ENCODE data around the gene SEMA3E.

Gene SEMA3E

GRCh38 chr7:83648464-83649241 lies at the start of gene SEMA3E:
Gene SEMA3E, minus strand, starts transcription at chr7:83649139.
- Histone ChIP-seq H3K27ac (ENCODE audit: low read depth, low read length) (no peak within 1 kb of the TSS), H3K4me3 (ENCODE audit: low read length) (peak within 1 kb of the TSS; percentile 68), H3K27me3 (ENCODE audit: control insufficient read depth, insufficient read depth, low read length) (no peaks in the 10 kb centered on the region), H3K9ac (ENCODE audit: low read length) (no peak within 1 kb of the TSS), H3K4me1 (ENCODE audit: control insufficient read depth, insufficient read depth, low read length) (no peaks in the 10 kb centered on the region), H3K36me3 (ENCODE audit: control insufficient read depth, insufficient read depth, low read length) (no peaks in the 10 kb centered on the region)

GRCh38 chr7:83697804-83698530 lies 49.0 kb upstream of the SEMA3E start:
- H3K9ac ChIP-seq (ENCODE audit: low read length): no peak overlapping the region
- no peak overlapping the region for H3K27ac ChIP-seq (ENCODE audit: low read depth, low read length)
- no peak overlapping the region for H3K4me3 ChIP-seq (ENCODE audit: low read length)
- no peaks in the 10 kb centered on the region for H3K4me1 ChIP-seq (ENCODE audit: control insufficient read depth, insufficient read depth, low read length)
- no peaks in the 10 kb centered on the region for H3K36me3 ChIP-seq (ENCODE audit: control insufficient read depth, insufficient read depth, low read length)
- no peaks in the 10 kb centered on the region for H3K27me3 ChIP-seq (ENCODE audit: control insufficient read depth, insufficient read depth, low read length)

GRCh38 chr7:83696101-83696500 lies 47.2 kb upstream of the SEMA3E start:
- H3K4me1 ChIP-seq (ENCODE audit: control insufficient read depth, insufficient read depth, low read length): no peaks in the 10 kb centered on the region
- H3K36me3 ChIP-seq (ENCODE audit: control insufficient read depth, insufficient read depth, low read length): no peaks in the 10 kb centered on the region
- no peak overlapping the region for H3K4me3 ChIP-seq (ENCODE audit: low read length)
- no peak overlapping the region for H3K9ac ChIP-seq (ENCODE audit: low read length)
- no peaks in the 10 kb centered on the region for H3K27me3 ChIP-seq (ENCODE audit: control insufficient read depth, insufficient read depth, low read length)
- H3K27ac ChIP-seq (ENCODE audit: low read depth, low read length): no peak overlapping the region

GRCh38 chr7:83695128-83695960 lies 46.4 kb upstream of the SEMA3E start:
- H3K27me3 ChIP-seq (ENCODE audit: control insufficient read depth, insufficient read depth, low read length): no peaks in the 10 kb centered on the region
- H3K36me3 ChIP-seq (ENCODE audit: control insufficient read depth, insufficient read depth, low read length): no peaks in the 10 kb centered on the region
- H3K27ac ChIP-seq (ENCODE audit: low read depth, low read length): no peak overlapping the region
- H3K4me3 ChIP-seq (ENCODE audit: low read length): no peak overlapping the region
- H3K9ac ChIP-seq (ENCODE audit: low read length): no peak overlapping the region
- no peaks in the 10 kb centered on the region for H3K4me1 ChIP-seq (ENCODE audit: control insufficient read depth, insufficient read depth, low read length)

- no peak overlapping the region for H3K27ac ChIP-seq (ENCODE audit: low read depth, low read length)
Observed at GRCh38 chr7:83693256-83693655, 44.3 kb upstream of the SEMA3E start.

GRCh38 chr7:83691095-83691494 lies 42.2 kb upstream of the SEMA3E start:
- Histone ChIP-seq H3K4me1 (ENCODE audit: control insufficient read depth, insufficient read depth, low read length) (no peaks in the 10 kb centered on the region), H3K27ac (ENCODE audit: low read depth, low read length) (no peak overlapping the region), H3K9ac (ENCODE audit: low read length) (no peak overlapping the region), H3K4me3 (ENCODE audit: low read length) (no peak overlapping the region), H3K27me3 (ENCODE audit: control insufficient read depth, insufficient read depth, low read length) (no peaks in the 10 kb centered on the region), H3K36me3 (ENCODE audit: control insufficient read depth, insufficient read depth, low read length) (no peaks in the 10 kb centered on the region)

More at GRCh38 chr7:83693256-83693655, 44.3 kb upstream of the SEMA3E start:
- no peaks in the 10 kb centered on the region for H3K36me3 ChIP-seq (ENCODE audit: control insufficient read depth, insufficient read depth, low read length)
- H3K4me3 ChIP-seq (ENCODE audit: low read length): no peak overlapping the region
- no peak overlapping the region for H3K9ac ChIP-seq (ENCODE audit: low read length)
- no peaks in the 10 kb centered on the region for H3K4me1 ChIP-seq (ENCODE audit: control insufficient read depth, insufficient read depth, low read length)
- no peaks in the 10 kb centered on the region for H3K27me3 ChIP-seq (ENCODE audit: control insufficient read depth, insufficient read depth, low read length)

- Histone ChIP-seq H3K4me3 (ENCODE audit: low read length) (no peak overlapping the region), H3K36me3 (ENCODE audit: control insufficient read depth, insufficient read depth, low read length) (no peaks in the 10 kb centered on the region), H3K9ac (ENCODE audit: low read length) (no peak overlapping the region), H3K27ac (ENCODE audit: low read depth, low read length) (no peak overlapping the region), H3K4me1 (ENCODE audit: control insufficient read depth, insufficient read depth, low read length) (no peaks in the 10 kb centered on the region), H3K27me3 (ENCODE audit: control insufficient read depth, insufficient read depth, low read length) (no peaks in the 10 kb centered on the region)
Observed at GRCh38 chr7:83689855-83690254, 40.9 kb upstream of the SEMA3E start.

GRCh38 chr7:83686416-83686815 lies 37.5 kb upstream of the SEMA3E start:
- no peak overlapping the region for H3K9ac ChIP-seq (ENCODE audit: low read length)
- H3K4me1 ChIP-seq (ENCODE audit: control insufficient read depth, insufficient read depth, low read length): no peaks in the 10 kb centered on the region
- no peak overlapping the region for H3K4me3 ChIP-seq (ENCODE audit: low read length)
- no peak overlapping the region for H3K27ac ChIP-seq (ENCODE audit: low read depth, low read length)
- no peaks in the 10 kb centered on the region for H3K27me3 ChIP-seq (ENCODE audit: control insufficient read depth, insufficient read depth, low read length)
- H3K36me3 ChIP-seq (ENCODE audit: control insufficient read depth, insufficient read depth, low read length): no peaks in the 10 kb centered on the region

- Histone ChIP-seq H3K4me3 (ENCODE audit: low read length) (no peak overlapping the region), H3K9ac (ENCODE audit: low read length) (no peak overlapping the region), H3K4me1 (ENCODE audit: control insufficient read depth, insufficient read depth, low read length) (no peaks in the 10 kb centered on the region), H3K27me3 (ENCODE audit: control insufficient read depth, insufficient read depth, low read length) (no peaks in the 10 kb centered on the region), H3K36me3 (ENCODE audit: control insufficient read depth, insufficient read depth, low read length) (no peaks in the 10 kb centered on the region), H3K27ac (ENCODE audit: low read depth, low read length) (no peak overlapping the region)
Observed at GRCh38 chr7:83684928-83685327, 36.0 kb upstream of the SEMA3E start.

GRCh38 chr7:83681200-83681778 lies 32.4 kb upstream of the SEMA3E start:
- H3K27ac ChIP-seq (ENCODE audit: low read depth, low read length): no peak overlapping the region
- no peaks in the 10 kb centered on the region for H3K36me3 ChIP-seq (ENCODE audit: control insufficient read depth, insufficient read depth, low read length)
- no peaks in the 10 kb centered on the region for H3K27me3 ChIP-seq (ENCODE audit: control insufficient read depth, insufficient read depth, low read length)
- H3K4me1 ChIP-seq (ENCODE audit: control insufficient read depth, insufficient read depth, low read length): no peaks in the 10 kb centered on the region
- H3K9ac ChIP-seq (ENCODE audit: low read length): no peak overlapping the region
- no peak overlapping the region for H3K4me3 ChIP-seq (ENCODE audit: low read length)

- Histone ChIP-seq H3K4me1 (ENCODE audit: control insufficient read depth, insufficient read depth, low read length) (no peaks in the 10 kb centered on the region), H3K9ac (ENCODE audit: low read length) (no peak overlapping the region), H3K36me3 (ENCODE audit: control insufficient read depth, insufficient read depth, low read length) (no peaks in the 10 kb centered on the region), H3K27me3 (ENCODE audit: control insufficient read depth, insufficient read depth, low read length) (no peaks in the 10 kb centered on the region), H3K27ac (ENCODE audit: low read depth, low read length) (no peak overlapping the region), H3K4me3 (ENCODE audit: low read length) (no peak overlapping the region)
Observed at GRCh38 chr7:83677180-83677866, 28.4 kb upstream of the SEMA3E start.

Data from rectal smooth muscle tissue (tissue), 1 donor.